DND-41 (cell line): ENCODE measurements around the gene LECT2.

ENCODE experiments used
- CTCF ChIP-seq: IDR thresholded peaks from 2 replicates; pipeline ENCODE4 v1.5.1; 2012; ENCODE audit warnings: borderline replicate concordance, low read length, moderate library complexity, mild to moderate bottlenecking; ENCODE audit not compliant: poor library complexity, severe bottlenecking; ENCODE audit errors: extremely low read depth
- EZH2 ChIP-seq: IDR thresholded peaks from 3 replicates; pipeline ENCODE4 v1.6.1; 2012; ENCODE audit warnings: borderline replicate concordance, low read depth, mild to moderate bottlenecking, moderate library complexity, low read length, inconsistent platforms; ENCODE audit not compliant: severe bottlenecking

GRCh38 chr5:135976216-135976615, 21.4 kb upstream of the LECT2 start:
- no peak for TF ChIP-seq CTCF
- TF ChIP-seq EZH2: no peak
